ENCODE results near the gene SPINK2. TPM values are rescaled to one million over a fixed set of nuclear protein-coding genes. Genes with fewer than 3 reads are reported as not detected.
A peak's percentile ranks its signal among the peaks of the same experiment; 100 is the strongest.

SPINK2 gene
- total and polyA plus RNA-seq, 4 donors: 3.6 TPM; not detected in 3

- H3K27ac ChIP-seq (ENCODE audit: low read depth in 1 of 2, low read length in 2 of 2): no peak overlapping the region
- no peak for ATAC-seq (ENCODE audit: low FRiP score)
- H3K9me3 ChIP-seq (ENCODE audit: control insufficient read depth, low read length): no peaks in the 10 kb centered on the region
- no peak for DNase-seq
- no peaks in the 10 kb centered on the region for H3K27me3 ChIP-seq (ENCODE audit: control insufficient read depth in 1 of 2, insufficient read depth in 2 of 2, low read length in 1 of 2)
- no peak overlapping the region for H3K4me3 ChIP-seq (ENCODE audit: low read length in 2 of 2)
- no peaks in the 10 kb centered on the region for H3K4me1 ChIP-seq (ENCODE audit: control insufficient read depth in 1 of 2, insufficient read depth in 2 of 2, low read length in 2 of 2)
- no peaks in the 10 kb centered on the region for H3K36me3 ChIP-seq (ENCODE audit: control insufficient read depth in 1 of 2, insufficient read depth in 2 of 2, low read length in 1 of 2)
- intact Hi-C loops (cut with DNase I): no loop called here
These were observed 53.9 kb downstream of the SPINK2 start for GRCh38 chr4:56767567-56767966.

DNA sequence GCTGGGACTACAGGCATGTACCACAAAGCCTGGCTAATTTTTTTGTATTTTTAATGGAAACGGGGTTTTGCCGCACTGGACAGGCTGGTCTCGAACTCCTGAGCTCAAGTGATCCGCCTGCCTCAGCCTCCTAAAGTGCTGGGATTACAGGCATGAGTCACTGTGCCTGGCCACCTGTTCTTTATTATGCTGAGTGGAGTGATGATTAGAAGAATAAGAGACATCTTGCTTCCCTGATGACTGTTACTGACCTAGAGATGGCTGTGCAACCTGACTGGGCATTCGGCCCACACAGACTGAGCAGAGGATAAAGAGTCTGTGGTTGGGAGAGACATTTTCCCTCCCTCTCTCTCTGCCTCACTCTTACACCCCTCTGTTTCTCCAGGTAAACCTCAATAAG lies 56.7 kb downstream of the SPINK2 start:
- DNase-seq (no peak), ATAC-seq (ENCODE audit: low FRiP score) (peak; percentile 19)
- Histone ChIP-seq H3K4me1 (ENCODE audit: control insufficient read depth in 1 of 2, insufficient read depth in 2 of 2, low read length in 2 of 2) (no peaks in the 10 kb centered on the region), H3K27ac (ENCODE audit: low read depth in 1 of 2, low read length in 2 of 2) (no peak overlapping the region), H3K36me3 (ENCODE audit: control insufficient read depth in 1 of 2, insufficient read depth in 2 of 2, low read length in 1 of 2) (no peaks in the 10 kb centered on the region), H3K4me3 (ENCODE audit: low read length in 2 of 2) (no peak overlapping the region), H3K9me3 (ENCODE audit: control insufficient read depth, low read length) (no peaks in the 10 kb centered on the region), H3K27me3 (ENCODE audit: control insufficient read depth in 1 of 2, insufficient read depth in 2 of 2, low read length in 1 of 2) (no peaks in the 10 kb centered on the region)
- WGBS, 2 donors: 87 to 88% methylated on average over 5 of the region's 5 CpGs
- intact Hi-C loops (cut with DNase I): no loop called here

DNA sequence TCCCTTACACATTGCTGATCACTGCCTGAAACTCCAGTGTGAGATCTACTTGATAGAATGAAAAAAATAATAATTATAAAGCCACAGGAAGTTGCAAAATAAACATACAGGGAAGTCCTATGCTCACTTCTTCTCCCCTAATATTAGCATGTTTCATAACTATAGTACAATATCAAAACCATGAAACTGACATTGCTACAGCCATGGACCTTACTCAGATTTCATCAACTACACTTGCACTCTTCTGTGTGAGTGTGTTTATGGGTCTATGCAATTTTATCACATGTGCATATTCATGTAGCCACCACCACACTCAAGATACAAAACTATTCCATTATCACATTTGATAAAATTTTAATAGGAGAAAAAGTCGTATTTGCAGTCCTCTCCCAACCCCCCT lies 57.3 kb downstream of the SPINK2 start:
- Histone ChIP-seq H3K4me1 (ENCODE audit: control insufficient read depth in 1 of 2, insufficient read depth in 2 of 2, low read length in 2 of 2) (no peaks in the 10 kb centered on the region), H3K9me3 (ENCODE audit: control insufficient read depth, low read length) (no peaks in the 10 kb centered on the region), H3K27ac (ENCODE audit: low read depth in 1 of 2, low read length in 2 of 2) (no peak overlapping the region), H3K4me3 (ENCODE audit: low read length in 2 of 2) (no peak overlapping the region), H3K36me3 (ENCODE audit: control insufficient read depth in 1 of 2, insufficient read depth in 2 of 2, low read length in 1 of 2) (no peaks in the 10 kb centered on the region), H3K27me3 (ENCODE audit: control insufficient read depth in 1 of 2, insufficient read depth in 2 of 2, low read length in 1 of 2) (no peaks in the 10 kb centered on the region)
- DNase-seq (no peak), ATAC-seq (ENCODE audit: low FRiP score) (no peak)
- intact Hi-C loops (cut with DNase I): no loop called here
- 79 to 81% methylated on average over 1 of the region's 1 CpG for WGBS, 2 donors

GRCh38 chr4:56762484-56763250 lies 58.8 kb downstream of the SPINK2 start:
- no peak overlapping the region for H3K4me3 ChIP-seq (ENCODE audit: low read length in 2 of 2)
- no peaks in the 10 kb centered on the region for H3K27me3 ChIP-seq (ENCODE audit: control insufficient read depth in 1 of 2, insufficient read depth in 2 of 2, low read length in 1 of 2)
- 85 to 88% methylated on average over 10 of the region's 10 CpGs for WGBS, 2 donors
- H3K4me1 ChIP-seq (ENCODE audit: control insufficient read depth in 1 of 2, insufficient read depth in 2 of 2, low read length in 2 of 2): no peaks in the 10 kb centered on the region
- H3K9me3 ChIP-seq (ENCODE audit: control insufficient read depth, low read length): no peaks in the 10 kb centered on the region
- ATAC-seq (ENCODE audit: low FRiP score): no peak
- intact Hi-C loops (cut with DNase I): no loop called here
- no peak overlapping the region for H3K27ac ChIP-seq (ENCODE audit: low read depth in 1 of 2, low read length in 2 of 2)
- DNase-seq: no peak
- no peaks in the 10 kb centered on the region for H3K36me3 ChIP-seq (ENCODE audit: control insufficient read depth in 1 of 2, insufficient read depth in 2 of 2, low read length in 1 of 2)

GRCh38 chr4:56760183-56760582 lies 61.3 kb downstream of the SPINK2 start:
- H3K36me3 ChIP-seq (ENCODE audit: control insufficient read depth in 1 of 2, insufficient read depth in 2 of 2, low read length in 1 of 2): no peaks in the 10 kb centered on the region
- intact Hi-C loops (cut with DNase I): no loop called here
- H3K27ac ChIP-seq (ENCODE audit: low read depth in 1 of 2, low read length in 2 of 2): no peak overlapping the region
- H3K4me3 ChIP-seq (ENCODE audit: low read length in 2 of 2): no peak overlapping the region
- no peaks in the 10 kb centered on the region for H3K27me3 ChIP-seq (ENCODE audit: control insufficient read depth in 1 of 2, insufficient read depth in 2 of 2, low read length in 1 of 2)
- H3K4me1 ChIP-seq (ENCODE audit: control insufficient read depth in 1 of 2, insufficient read depth in 2 of 2, low read length in 2 of 2): no peaks in the 10 kb centered on the region
- H3K9me3 ChIP-seq (ENCODE audit: control insufficient read depth, low read length): no peaks in the 10 kb centered on the region
- ATAC-seq (ENCODE audit: low FRiP score): no peak
- 58 to 63% methylated on average over 1 of the region's 1 CpG for WGBS, 2 donors
- no peak for DNase-seq

Other genes starting within 250 kb of the SPINK2 start
- 1 to 10 TPM; 3.5 to 6.8 TPM for gene HOPX, start 140.4 kb downstream of the SPINK2 start, total RNA-seq
- gene HOPX, start 140.4 kb downstream of the SPINK2 start, polyA plus RNA-seq: 10 to 100 TPM in 1 of 2 donors, under 1 TPM in 1; 0.51 to 20.4 TPM
- gene REST, start 86.2 kb upstream of the SPINK2 start, total RNA-seq: 10 to 100 TPM; 33.5 to 39.1 TPM
- gene REST, start 86.2 kb upstream of the SPINK2 start, polyA plus RNA-seq: 1 to 10 TPM; 5.7 to 6.8 TPM
- 10 to 100 TPM in 1 of 2 donors, 1 to 10 TPM in 1; 10.0 to 12.9 TPM for gene NOA1, start 155.9 kb upstream of the SPINK2 start, total RNA-seq
- 10 to 100 TPM; 11.4 to 15.4 TPM for gene NOA1, start 155.9 kb upstream of the SPINK2 start, polyA plus RNA-seq
- gene POLR2B, start 157.2 kb upstream of the SPINK2 start, total RNA-seq: 10 to 100 TPM; 61.8 to 69.6 TPM
- gene POLR2B, start 157.2 kb upstream of the SPINK2 start, polyA plus RNA-seq: 10 to 100 TPM; 18.7 to 34.5 TPM

All from aorta (tissue), 5 donors.